HEK293 (cell line): ENCODE measurements around the gene P2RY13.

ENCODE experiments used
- SP2 ChIP-seq: fragments of 450-650 bp; formaldehyde crosslinking; IDR thresholded peaks from 2 replicates; pipeline ENCODE4 v1.5.1; 2016; ENCODE audit warnings: missing biosample characterization, missing genetic modification characterization
- YY1 ChIP-seq: fragments of 450-650 bp; formaldehyde crosslinking; IDR thresholded peaks from 2 replicates; pipeline ENCODE4 v1.5.1; 2018; ENCODE audit warnings: missing biosample characterization, missing genetic modification characterization
- ZFP3 ChIP-seq: fragments of 450-650 bp; formaldehyde crosslinking; IDR thresholded peaks from 2 replicates; pipeline ENCODE4 v1.5.1; 2016; ENCODE audit warnings: low read depth, missing biosample characterization, missing genetic modification characterization
- ZNF138 ChIP-seq: fragments of 450-650 bp; formaldehyde crosslinking; IDR thresholded peaks from 2 replicates; pipeline ENCODE4 v1.5.1; 2016; ENCODE audit warnings: missing biosample characterization, missing genetic modification characterization, borderline replicate concordance
- ZNF274 ChIP-seq, 2 experiments: fragments of 200-500 bp in 1 of 2; fragments of 450-650 bp in 1 of 2; sonication (Bioruptor generic) in 1 of 2; formaldehyde crosslinking in 1 of 2; IDR thresholded peaks; 2 replicates each; pipeline versions ENCODE4 v1.5.1 to v1.6.1; 2014 to 2016; ENCODE audit warnings: borderline replicate concordance in 1 of 2, inconsistent platforms in 1 of 2, low read length in 1 of 2, missing biosample characterization in 1 of 2, missing genetic modification characterization in 1 of 2
- ZNF394 ChIP-seq: fragments of 450-650 bp; formaldehyde crosslinking; IDR thresholded peaks from 2 replicates; pipeline ENCODE4 v1.5.1; 2016; ENCODE audit warnings: missing biosample characterization, missing genetic modification characterization, mild to moderate bottlenecking, moderate library complexity, borderline replicate concordance
- TF ChIP-seq, protein P1 (sequence below): fragments of 450-650 bp; formaldehyde crosslinking; IDR thresholded peaks from 2 replicates; pipeline ENCODE4 v1.5.1; 2016; ENCODE audit warnings: missing biosample characterization, missing genetic modification characterization

DNA sequence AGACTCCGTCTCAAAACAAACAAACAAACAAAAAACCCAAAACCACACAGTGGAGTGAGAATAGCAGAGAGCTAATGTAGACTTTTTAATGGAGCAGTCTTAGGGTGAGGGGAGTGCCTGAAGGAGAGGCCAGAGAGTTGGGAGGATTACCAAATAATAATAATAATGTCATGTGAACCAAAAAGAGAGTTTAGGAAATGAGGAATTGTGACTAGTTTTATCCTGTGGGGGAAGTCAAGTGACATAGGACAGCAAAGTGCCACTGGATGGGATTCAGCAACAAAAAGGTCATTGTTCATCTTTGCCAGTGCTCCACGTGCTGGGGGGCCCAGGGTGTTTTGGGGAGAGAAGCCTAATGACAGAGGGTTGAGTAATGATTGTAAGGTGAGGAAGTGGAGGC lies 25.6 kb downstream of the P2RY13 start:
- TF ChIP-seq ZNF138 (no peak), YY1 (no peak), ZNF394 (tag by site-specific recombination) (no peak), SP2 (tag by site-specific recombination) (no peak), ZNF274 (IDR thresholded peaks at IDR 0.05; ENCODE audit: low read length) (no peak), ZNF274 (tag by site-specific recombination; IDR thresholded peaks at IDR 0.05; ENCODE audit: borderline replicate concordance) (no peak), ZFP3 (tag by site-specific recombination) (no peak)
- TF ChIP-seq, protein P1, sequence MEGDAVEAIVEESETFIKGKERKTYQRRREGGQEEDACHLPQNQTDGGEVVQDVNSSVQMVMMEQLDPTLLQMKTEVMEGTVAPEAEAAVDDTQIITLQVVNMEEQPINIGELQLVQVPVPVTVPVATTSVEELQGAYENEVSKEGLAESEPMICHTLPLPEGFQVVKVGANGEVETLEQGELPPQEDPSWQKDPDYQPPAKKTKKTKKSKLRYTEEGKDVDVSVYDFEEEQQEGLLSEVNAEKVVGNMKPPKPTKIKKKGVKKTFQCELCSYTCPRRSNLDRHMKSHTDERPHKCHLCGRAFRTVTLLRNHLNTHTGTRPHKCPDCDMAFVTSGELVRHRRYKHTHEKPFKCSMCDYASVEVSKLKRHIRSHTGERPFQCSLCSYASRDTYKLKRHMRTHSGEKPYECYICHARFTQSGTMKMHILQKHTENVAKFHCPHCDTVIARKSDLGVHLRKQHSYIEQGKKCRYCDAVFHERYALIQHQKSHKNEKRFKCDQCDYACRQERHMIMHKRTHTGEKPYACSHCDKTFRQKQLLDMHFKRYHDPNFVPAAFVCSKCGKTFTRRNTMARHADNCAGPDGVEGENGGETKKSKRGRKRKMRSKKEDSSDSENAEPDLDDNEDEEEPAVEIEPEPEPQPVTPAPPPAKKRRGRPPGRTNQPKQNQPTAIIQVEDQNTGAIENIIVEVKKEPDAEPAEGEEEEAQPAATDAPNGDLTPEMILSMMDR = no peak
